Esophagus mucosa (tissue), 1 donor: Measurements from ENCODE around the gene CANT1. TPM values are rescaled to one million over a fixed set of nuclear protein-coding genes. Genes with fewer than 3 reads are reported as not detected.
"Not testable (repeated sequence)": the region's sequence is repeated elsewhere in the genome, so short reads cannot be mapped to it uniquely, and the experiment has no call there.

Experiments
- ATAC-seq: fragments of 200-7000 bp; cut with Tn5 transposase; one replicate; pipeline ENCODE4 v1.9.1; 2020
- total RNA-seq: library from RNA; stranded (reverse); gene quantifications from one replicate; pipeline ENCODE4 v1.2.4, GENCODE V29; 2023
- donor health status: DM: yes; HTN: yes; CAD: no.

The CANT1 gene
- total RNA-seq, 1 donor from 2014 or later, result 55.5 TPM

DNA sequence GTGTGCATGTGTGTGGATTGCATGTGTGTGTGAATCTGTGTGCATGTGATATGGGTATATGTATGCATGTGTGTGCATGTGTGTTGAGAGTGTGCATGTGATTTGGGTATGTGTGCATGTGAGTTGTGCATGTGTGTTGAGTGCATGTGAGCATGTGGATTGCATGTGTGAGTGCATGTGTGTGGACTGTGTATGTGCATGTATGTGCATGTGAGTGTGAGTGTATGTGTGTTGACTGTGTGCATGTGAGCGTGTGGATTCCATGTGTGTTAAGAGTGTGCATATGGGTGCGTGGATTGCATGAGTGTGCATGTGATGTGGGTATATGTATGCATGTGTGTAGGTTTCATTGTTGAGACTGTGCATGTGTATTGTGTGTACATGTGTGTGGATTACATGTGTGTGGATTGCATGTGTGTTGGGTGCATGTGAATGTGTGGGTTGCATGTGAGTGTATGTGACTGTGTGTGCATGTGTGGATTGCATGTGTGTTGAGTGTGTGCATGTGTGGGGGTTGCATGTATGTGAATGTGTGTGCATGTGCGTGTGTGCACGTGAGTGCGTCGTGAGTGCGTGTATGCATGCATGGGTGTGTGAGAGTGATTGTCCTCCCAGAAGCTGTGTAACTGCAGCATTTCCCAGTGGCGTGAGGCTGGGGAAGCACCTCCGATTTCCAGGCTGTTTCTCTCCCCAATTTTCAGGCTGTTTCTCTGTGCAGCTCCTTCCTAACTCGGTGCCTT, 33.8 kb upstream of the CANT1 start:
- ATAC-seq, result no peak

DNA sequence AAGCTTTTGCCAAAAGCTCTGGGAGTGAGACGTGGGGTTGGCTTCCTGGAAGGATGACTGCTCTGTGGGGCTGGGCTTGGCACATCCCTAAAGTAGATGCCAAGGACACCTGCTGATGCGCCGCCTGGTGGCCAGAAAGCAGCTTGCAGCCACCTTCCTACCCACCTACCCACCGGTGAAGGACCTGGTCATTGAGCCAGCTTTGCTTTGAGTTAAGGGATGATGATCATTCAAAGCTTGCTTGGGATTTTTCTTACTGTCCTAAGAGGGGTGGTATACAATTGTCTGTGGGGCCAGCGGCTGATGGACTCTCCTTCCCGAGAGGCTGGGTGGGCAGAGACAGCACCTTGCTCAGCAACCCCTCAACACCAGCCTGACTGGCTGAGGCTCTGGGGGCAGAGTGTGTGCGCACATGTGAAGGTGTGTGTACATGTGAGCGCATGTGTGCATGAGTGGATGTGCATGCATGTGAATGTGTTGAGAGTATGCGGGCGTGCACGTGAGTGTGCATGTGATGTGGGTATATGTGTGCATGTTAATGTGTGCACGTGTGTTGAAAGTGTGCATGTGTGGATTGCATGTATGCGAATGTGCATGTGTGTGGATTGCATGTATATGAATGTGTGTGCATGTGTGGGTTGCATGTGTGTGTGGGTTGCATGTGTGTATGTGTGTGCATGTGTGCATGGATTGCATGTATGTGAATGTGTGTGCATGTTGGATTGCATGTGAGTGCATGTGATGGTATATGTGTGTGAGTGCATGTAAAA, 33.0 kb upstream of the CANT1 start:
- ATAC-seq, result peak; percentile 45

- no peak for ATAC-seq
Measured at GRCh38 chr17:79041723-79042420, 32.3 kb upstream of the CANT1 start.

DNA sequence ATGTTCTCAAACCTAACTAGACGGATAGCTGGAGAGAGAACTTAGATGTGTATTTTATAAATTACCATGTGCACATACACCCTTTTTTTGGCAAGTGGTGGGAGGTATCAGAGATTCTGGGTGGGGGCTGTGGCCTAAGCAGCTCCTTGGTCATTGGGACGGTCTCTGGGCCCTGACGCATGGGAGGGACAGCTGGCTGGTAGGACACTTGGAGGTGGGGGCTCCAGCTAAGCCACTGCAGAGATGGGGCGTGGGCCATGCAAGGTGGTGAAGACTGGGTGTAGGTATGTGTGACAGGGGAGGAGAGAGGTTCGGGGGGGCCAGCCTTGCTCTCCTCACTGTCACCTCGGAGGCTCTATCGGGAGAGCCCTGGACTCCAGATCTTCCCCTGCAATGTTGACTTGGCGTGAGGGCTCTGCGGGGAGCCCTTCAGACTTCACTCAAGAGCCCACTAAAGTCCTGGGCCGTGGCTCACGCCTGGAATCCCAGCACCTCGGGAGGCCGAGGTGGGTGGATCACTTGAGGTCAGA, 31.5 kb upstream of the CANT1 start:
- no peak for ATAC-seq

- no peak for ATAC-seq
Measured at GRCh38 chr17:79039886-79040285, 30.3 kb upstream of the CANT1 start.

DNA sequence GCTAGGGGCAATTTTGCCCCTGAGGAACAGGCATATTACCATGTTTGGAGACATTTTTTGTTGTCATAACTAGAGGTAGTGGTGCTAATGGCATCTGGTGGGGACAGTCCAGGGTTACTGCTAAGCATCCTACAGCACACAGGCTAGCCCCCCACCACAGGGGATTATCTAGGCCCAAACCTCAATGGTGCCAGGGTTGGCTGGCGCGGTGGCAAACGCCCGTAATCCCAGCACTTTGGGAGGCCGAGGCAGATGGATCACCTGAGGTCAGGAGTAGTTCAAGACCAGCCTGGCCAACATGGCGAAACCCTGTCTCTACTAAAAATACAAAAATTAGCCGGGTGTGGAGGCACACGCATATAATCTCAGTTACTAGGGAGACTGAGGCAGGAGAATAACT, 29.6 kb upstream of the CANT1 start:
- no peak for ATAC-seq

- ATAC-seq, result peak; percentile 44
Measured at GRCh38 chr17:79038545-79039135, 29.1 kb upstream of the CANT1 start.

DNA sequence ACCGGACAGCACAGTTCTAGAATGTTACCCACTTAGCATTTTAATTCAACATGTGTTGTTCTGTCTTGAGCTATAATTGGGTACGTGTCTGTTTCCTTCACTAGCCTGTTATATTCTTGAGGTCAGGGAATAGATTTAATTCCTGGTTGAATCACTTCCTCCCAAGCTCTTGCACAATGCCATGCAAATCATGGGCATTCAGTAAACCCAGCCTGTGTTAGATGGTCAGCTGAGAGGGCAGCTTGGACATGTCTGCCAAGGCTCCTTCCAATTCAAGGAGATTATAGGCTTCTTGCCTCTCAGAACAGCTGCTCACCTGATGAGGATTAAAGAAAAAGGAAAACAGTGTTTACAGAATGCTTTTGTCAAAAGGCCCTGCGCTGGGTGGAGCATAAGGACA, 27.0 kb upstream of the CANT1 start:
- peak; percentile 67 for ATAC-seq

DNA sequence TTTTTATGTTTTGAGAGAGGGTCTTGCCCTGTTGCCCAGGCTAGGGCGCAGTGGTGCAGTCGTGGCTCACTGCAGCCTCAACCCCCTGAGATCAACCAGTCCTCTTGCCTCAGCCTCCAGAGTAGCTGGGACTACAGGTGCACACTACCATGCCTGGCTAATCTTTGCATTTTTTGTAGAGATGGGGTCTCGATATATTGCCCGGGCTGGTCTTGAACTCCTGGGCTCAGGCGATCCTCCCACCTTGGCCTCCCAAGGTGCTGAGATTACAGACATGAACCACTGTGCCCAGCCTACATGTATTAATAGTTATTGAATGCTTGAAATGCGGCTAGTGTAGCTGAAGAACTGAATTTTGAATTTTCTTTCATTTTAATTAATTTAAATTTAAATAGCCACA, 26.6 kb upstream of the CANT1 start:
- no peak for ATAC-seq

DNA sequence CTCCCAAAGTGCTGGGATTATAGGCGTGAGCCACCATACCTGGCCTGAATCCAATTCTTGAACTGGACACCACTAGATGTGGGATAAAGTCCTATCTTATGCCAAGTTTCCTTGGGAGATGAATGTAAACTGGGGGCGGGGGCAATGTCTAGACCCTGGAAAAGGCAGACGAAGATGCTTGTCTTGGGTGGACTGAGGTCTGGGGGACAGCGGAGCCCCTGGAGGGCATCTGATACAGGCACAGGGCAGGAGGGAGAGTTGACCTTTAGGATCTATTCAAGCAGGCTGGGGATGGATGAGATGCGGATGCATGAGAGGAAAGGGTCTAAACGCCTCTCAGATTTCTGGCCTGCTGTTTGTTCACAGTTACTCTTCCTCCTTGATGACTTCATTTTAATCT, 26.1 kb upstream of the CANT1 start:
- ATAC-seq, result no peak

DNA sequence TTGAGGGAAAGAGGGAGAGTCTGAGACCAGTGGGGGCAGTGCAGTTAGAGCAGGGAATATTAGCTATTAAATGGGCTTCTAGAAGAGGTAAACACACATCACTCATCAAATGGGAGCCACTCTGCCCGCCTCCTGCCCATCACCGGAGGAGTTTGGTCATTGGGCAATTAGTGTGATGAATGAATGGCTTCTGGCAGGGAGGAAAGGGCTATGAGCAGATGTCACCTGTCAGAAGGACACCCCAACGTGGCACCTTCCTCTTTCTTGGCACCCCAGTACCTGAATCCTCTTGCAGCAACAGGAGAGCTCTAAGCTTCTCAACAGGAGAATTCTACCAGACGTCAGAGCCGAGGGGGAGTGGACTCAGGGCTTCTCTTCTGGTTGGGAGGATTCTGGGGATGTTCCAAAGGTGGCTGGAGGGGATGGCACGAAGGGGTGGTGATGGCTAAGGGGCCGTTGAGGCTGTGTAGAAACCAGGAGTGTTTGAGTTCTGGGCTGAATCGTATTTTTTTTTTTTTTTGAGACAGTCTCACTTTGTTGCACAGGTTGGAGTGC, 25.4 kb upstream of the CANT1 start:
- ATAC-seq, result no peak

GRCh38 chr17:79033741-79034501, 24.4 kb upstream of the CANT1 start:
- ATAC-seq, result peak; percentile 23

- no peak for ATAC-seq
Measured at GRCh38 chr17:79033046-79033616, 23.6 kb upstream of the CANT1 start.

DNA sequence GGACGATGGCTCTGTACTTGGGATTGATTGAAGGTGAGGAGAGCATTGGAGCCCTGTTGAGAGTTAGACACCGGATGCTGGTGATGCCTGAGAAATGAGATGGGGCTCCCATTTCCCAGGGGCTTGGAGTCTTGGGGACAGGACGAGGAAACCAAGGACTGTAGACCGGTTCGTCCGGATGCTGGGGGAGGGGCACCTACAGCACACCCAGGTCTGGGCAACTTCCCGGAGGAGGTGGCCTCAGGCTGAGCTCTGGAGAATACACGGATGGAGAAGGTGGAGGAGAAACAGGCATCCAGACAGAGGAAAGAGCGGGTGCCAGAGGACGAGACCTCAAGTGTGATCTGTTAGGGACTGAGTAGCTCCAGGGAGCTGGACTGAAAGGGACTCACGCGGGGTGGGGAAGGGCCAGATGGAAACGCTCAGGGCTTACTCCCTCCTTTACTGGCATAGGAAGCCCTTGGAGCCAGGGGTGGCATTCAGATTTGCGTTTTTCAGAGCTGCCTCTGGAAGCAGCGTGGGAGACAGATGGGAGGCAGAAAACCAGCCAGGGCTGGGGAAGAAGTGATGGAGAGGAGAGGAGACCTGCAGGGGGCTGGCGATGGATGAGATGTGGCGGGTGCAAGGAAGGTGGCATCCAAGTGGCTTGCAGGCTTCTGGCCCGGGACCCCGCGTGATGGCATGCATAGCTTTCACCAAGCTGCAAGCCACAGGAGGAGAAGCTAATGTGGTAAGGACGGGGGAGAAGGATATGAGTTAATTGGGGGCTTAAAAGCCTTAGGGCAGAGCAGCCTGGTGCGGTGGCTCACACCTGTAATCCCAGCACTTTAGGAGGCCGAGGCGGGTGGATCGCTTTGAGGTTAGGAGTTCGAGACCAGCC, 22.7 kb upstream of the CANT1 start:
- no peak for ATAC-seq

DNA sequence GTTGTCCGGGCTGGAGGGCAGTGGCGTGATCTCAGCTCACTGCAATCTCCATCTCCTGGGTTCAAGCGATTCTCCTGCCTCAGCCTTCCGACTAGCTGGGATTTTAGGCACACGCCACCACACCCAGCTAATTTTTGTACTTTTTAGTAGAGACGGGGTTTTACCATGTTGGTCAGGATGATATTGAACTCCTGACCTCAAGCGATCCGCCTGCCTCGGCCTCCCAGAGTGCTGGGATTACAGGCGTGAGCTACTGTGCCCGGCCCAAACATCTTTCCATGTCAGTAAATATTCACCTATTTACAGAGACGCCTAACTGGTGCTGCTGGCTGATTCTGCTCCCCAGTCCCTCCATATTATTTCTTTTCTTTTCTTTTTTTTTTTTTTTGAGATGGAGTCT, 21.1 kb upstream of the CANT1 start:
- ATAC-seq, result not testable (repeated sequence)

DNA sequence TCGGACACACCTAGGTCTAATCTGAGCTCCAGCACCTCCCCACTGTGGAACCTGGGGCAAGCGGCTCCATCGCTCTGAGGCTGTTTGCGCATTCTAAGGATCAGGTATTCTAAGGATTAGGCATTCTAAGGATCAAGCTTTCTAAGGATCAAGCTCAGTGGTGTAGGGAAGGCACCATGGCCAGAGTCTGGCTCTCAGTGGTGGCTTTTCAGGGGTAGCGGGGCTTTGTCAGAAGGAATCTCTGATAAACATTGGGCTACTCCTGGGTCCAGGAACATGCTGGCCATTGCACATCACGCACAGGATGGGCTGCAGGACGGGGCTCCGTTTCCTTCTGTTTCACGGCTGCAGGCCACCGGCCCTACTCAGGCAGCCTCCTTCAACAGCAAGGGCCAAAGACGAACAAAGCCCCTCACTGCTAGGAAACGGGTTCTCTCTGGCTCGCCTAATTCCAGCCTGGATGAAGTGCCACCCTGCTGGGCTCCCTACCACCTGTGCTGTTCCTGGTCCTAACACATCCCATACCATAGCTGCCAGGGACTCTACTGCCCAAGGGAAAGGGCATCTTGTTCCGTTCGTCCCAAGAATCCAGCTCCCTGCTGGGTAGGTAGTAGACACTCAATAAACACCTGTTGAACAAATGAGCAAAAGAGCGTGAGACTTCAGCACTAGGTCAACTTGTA, 19.9 kb upstream of the CANT1 start:
- ATAC-seq, result no peak

GRCh38 chr17:79028496-79029326, 19.1 kb upstream of the CANT1 start:
- no peak for ATAC-seq

GRCh38 chr17:79027925-79028491, 18.4 kb upstream of the CANT1 start:
- ATAC-seq, result peak; percentile 4
